ENCODE results near the gene PLEKHA8. TPM values are rescaled to one million over a fixed set of nuclear protein-coding genes. Genes with fewer than 3 reads are reported as not detected.

Gene PLEKHA8
- total RNA-seq, 2 donors from 2014 or later, result 12.4 to 13.6 TPM

GRCh38 chr7:30157204-30157603 lies 129.0 kb downstream of the PLEKHA8 start:
- intact Hi-C loops (cut with DNase I, micrococcal nuclease), result no loop called here
- no peak for DNase-seq
- ATAC-seq, result no peak

GRCh38 chr7:30159163-30159562 lies 131.0 kb downstream of the PLEKHA8 start:
- ATAC-seq (peak; percentile 87), DNase-seq (peak in 1 of 2 donors; percentile 50)
- intact Hi-C loops (cut with DNase I, micrococcal nuclease), result no loop called here

- peak; percentile 40 to 50 for DNase-seq
- intact Hi-C loops (cut with DNase I, micrococcal nuclease), result loop anchor here in 1 of 2 donors (10.0 kb wide), 2 partner anchors 245 to 405 kb away; no protein-coding TSS in a partner anchor
Measured at GRCh38 chr7:30159698-30160143, 131.5 kb downstream of the PLEKHA8 start.

GRCh38 chr7:30160329-30160728 lies 132.1 kb downstream of the PLEKHA8 start:
- no peak for ATAC-seq
- intact Hi-C loops (cut with DNase I, micrococcal nuclease), result loop anchor here in 1 of 2 donors (10.0 kb wide), 2 partner anchors 244 to 404 kb away; no protein-coding TSS in a partner anchor
- no peak for DNase-seq

More at GRCh38 chr7:30159698-30160143, 131.5 kb downstream of the PLEKHA8 start:
- ATAC-seq, result peak; percentile 73

GRCh38 chr7:30162133-30162532 lies 133.9 kb downstream of the PLEKHA8 start:
- intact Hi-C loops (cut with DNase I, micrococcal nuclease), result loop anchor here in 1 of 2 donors (10.0 kb wide), 2 partner anchors 243 to 403 kb away; no protein-coding TSS in a partner anchor
- ATAC-seq (no peak), DNase-seq (no peak)

GRCh38 chr7:30162622-30163124 lies 134.5 kb downstream of the PLEKHA8 start:
- no peak for DNase-seq
- intact Hi-C loops (cut with DNase I, micrococcal nuclease), result loop anchor here in 1 of 2 donors (10.0 kb wide), 2 partner anchors 242 to 402 kb away; no protein-coding TSS in a partner anchor
- no peak for ATAC-seq

- no peak for ATAC-seq
- intact Hi-C loops (cut with DNase I, micrococcal nuclease), result loop anchor here in 1 of 2 donors (10.0 kb wide), 2 partner anchors 241 to 401 kb away; no protein-coding TSS in a partner anchor
- no peak for DNase-seq
Measured at GRCh38 chr7:30163231-30163894, 135.2 kb downstream of the PLEKHA8 start.

- intact Hi-C loops (cut with DNase I, micrococcal nuclease), result loop anchor here in 1 of 2 donors (10.0 kb wide), 2 partner anchors 240 to 400 kb away; no protein-coding TSS in a partner anchor
Measured at GRCh38 chr7:30164567-30164966, 136.4 kb downstream of the PLEKHA8 start.

GRCh38 chr7:30165590-30165989 lies 137.4 kb downstream of the PLEKHA8 start:
- intact Hi-C loops (cut with DNase I, micrococcal nuclease), result loop anchor here in 1 of 2 donors (10.0 kb wide), 2 partner anchors 239 to 399 kb away; no protein-coding TSS in a partner anchor
- DNase-seq, result no peak
- ATAC-seq, result peak; percentile 65

More at GRCh38 chr7:30164567-30164966, 136.4 kb downstream of the PLEKHA8 start:
- DNase-seq (no peak), ATAC-seq (peak; percentile 62)

GRCh38 chr7:30166155-30166840 lies 138.1 kb downstream of the PLEKHA8 start:
- DNase-seq, result peak in 1 of 2 donors; percentile 37
- ATAC-seq, result peak; percentile 67
- intact Hi-C loops (cut with DNase I, micrococcal nuclease), result loop anchor here in 1 of 2 donors (10.0 kb wide), 2 partner anchors 239 to 399 kb away; no protein-coding TSS in a partner anchor

- DNase-seq (no peak), ATAC-seq (no peak)
Measured at GRCh38 chr7:30166841-30167235, 138.6 kb downstream of the PLEKHA8 start.

GRCh38 chr7:30167901-30168300 lies 139.7 kb downstream of the PLEKHA8 start:
- DNase-seq (no peak), ATAC-seq (no peak)
- intact Hi-C loops (cut with DNase I, micrococcal nuclease), result loop anchor here in 1 of 2 donors (10.0 kb wide), 2 partner anchors 237 to 397 kb away; no protein-coding TSS in a partner anchor

More at GRCh38 chr7:30166841-30167235, 138.6 kb downstream of the PLEKHA8 start:
- intact Hi-C loops (cut with DNase I, micrococcal nuclease), result loop anchor here in 1 of 2 donors (10.0 kb wide), 2 partner anchors 238 to 398 kb away; no protein-coding TSS in a partner anchor

GRCh38 chr7:30168835-30169573 lies 140.8 kb downstream of the PLEKHA8 start:
- ATAC-seq (no peak), DNase-seq (no peak)
- intact Hi-C loops (cut with DNase I, micrococcal nuclease), result loop anchor here in 1 of 2 donors (10.0 kb wide), 2 partner anchors 236 to 396 kb away; no protein-coding TSS in a partner anchor

- DNase-seq (no peak), ATAC-seq (no peak)
- intact Hi-C loops (cut with DNase I, micrococcal nuclease), result loop anchor here in 1 of 2 donors (10.0 kb wide), 2 partner anchors 235 to 395 kb away; no protein-coding TSS in a partner anchor
Measured at GRCh38 chr7:30169579-30169978, 141.4 kb downstream of the PLEKHA8 start.

- ATAC-seq (no peak), DNase-seq (no peak)
- intact Hi-C loops (cut with DNase I, micrococcal nuclease), result no loop called here
Measured at GRCh38 chr7:30170476-30171205, 142.4 kb downstream of the PLEKHA8 start.

GRCh38 chr7:30171766-30172447 lies 143.7 kb downstream of the PLEKHA8 start:
- DNase-seq (no peak), ATAC-seq (no peak)
- intact Hi-C loops (cut with DNase I, micrococcal nuclease), result no loop called here

GRCh38 chr7:30172451-30172850 lies 144.2 kb downstream of the PLEKHA8 start:
- DNase-seq (no peak), ATAC-seq (no peak)
- intact Hi-C loops (cut with DNase I, micrococcal nuclease), result no loop called here

Data from left colon (tissue), 2 donors.